Ectodermal cell (in vitro differentiated cells): ENCODE results near the gene SLC7A4.
A peak's percentile ranks its signal among the peaks of the same experiment; 100 is the strongest.

ENCODE experiments used
- H3K27ac ChIP-seq: 2 replicates; pipeline ENCODE4 v1.7.0; 2013; ENCODE audit warnings: mild to moderate bottlenecking, low read depth, low read length; ENCODE audit not compliant: insufficient read depth, poor library complexity, severe bottlenecking
- H3K27me3 ChIP-seq: 2 replicates; pipeline ENCODE4 v1.7.0; 2013; ENCODE audit warnings: mild to moderate bottlenecking, low read length; ENCODE audit not compliant: insufficient read depth, control insufficient read depth, poor library complexity, severe bottlenecking
- H3K36me3 ChIP-seq: one replicate; pipeline ENCODE4 v1.7.0; 2013; ENCODE audit warnings: low read length; ENCODE audit not compliant: control insufficient read depth, insufficient read depth
- H3K4me1 ChIP-seq: one replicate; pipeline ENCODE4 v1.7.0; 2013; ENCODE audit warnings: low read length; ENCODE audit not compliant: control insufficient read depth, insufficient read depth
- H3K4me3 ChIP-seq: 2 replicates; pipeline ENCODE4 v1.7.0; 2013; ENCODE audit warnings: low read depth, low read length, control low read depth; ENCODE audit not compliant: insufficient read depth
- H3K9me3 ChIP-seq: 2 replicates; pipeline ENCODE4 v1.7.0; 2013; ENCODE audit warnings: mild to moderate bottlenecking, low read length, moderate library complexity; ENCODE audit not compliant: control insufficient read depth
- WGBS, 2 experiments: methylation state at CpG; one replicate each; pipeline ENCODE4 v1.1.7; 2013; ENCODE audit warnings: missing lambda C conversion rate in 2 of 2; 5-methylcytosine and 5-hydroxymethylcytosine counted together

The SLC7A4 gene

GRCh38 chr22:20981787-20982562, 50.4 kb downstream of the SLC7A4 start, which contains the start of gene LZTR1:
Gene LZTR1 (plus strand): TSS chr22:20982297. CDS start chr22:20982372, 75 bp downstream.
- H3K27ac ChIP-seq = peak within 1 kb of the TSS; percentile 78
- H3K9me3 ChIP-seq = no peaks in the 10 kb centered on the region
- H3K4me1 ChIP-seq = peaks cover 22% of the 10 kb centered on the region
- peaks cover 21% of the 10 kb centered on the region for H3K36me3 ChIP-seq
- peak within 1 kb of the TSS; percentile 82 for H3K4me3 ChIP-seq
- H3K27me3 ChIP-seq = no peaks in the 10 kb centered on the region
- 0 to 1% methylated on average over 87 of the region's 87 CpGs for WGBS, 2 experiments

GRCh38 chr22:20980938-20981722, 51.2 kb downstream of the SLC7A4 start:
- 82% methylated on average over 10 of the region's 10 CpGs for WGBS, 2 experiments
- Histone ChIP-seq H3K9me3 (no peaks in the 10 kb centered on the region), H3K36me3 (peaks cover 14% of the 10 kb centered on the region), H3K4me3 (peak overlapping the region; percentile 82), H3K4me1 (peaks cover 22% of the 10 kb centered on the region), H3K27ac (no peak overlapping the region), H3K27me3 (no peaks in the 10 kb centered on the region)

- peaks cover 8% of the 10 kb centered on the region for H3K36me3 ChIP-seq
- no peak overlapping the region for H3K4me3 ChIP-seq
- H3K27ac ChIP-seq = no peak overlapping the region
- WGBS, 2 experiments = 91 to 95% methylated on average over 4 of the region's 4 CpGs
- peaks cover 22% of the 10 kb centered on the region for H3K4me1 ChIP-seq
- no peaks in the 10 kb centered on the region for H3K27me3 ChIP-seq
- H3K9me3 ChIP-seq = no peaks in the 10 kb centered on the region
Measured at GRCh38 chr22:20980523-20980922, 51.8 kb downstream of the SLC7A4 start.

- Histone ChIP-seq H3K4me3 (peak overlapping the region; percentile 21), H3K4me1 (peaks cover 22% of the 10 kb centered on the region), H3K36me3 (peaks cover 6% of the 10 kb centered on the region), H3K27ac (no peak overlapping the region), H3K27me3 (no peaks in the 10 kb centered on the region), H3K9me3 (no peaks in the 10 kb centered on the region)
- 72 to 76% methylated on average over 13 of the region's 13 CpGs for WGBS, 2 experiments
Measured at GRCh38 chr22:20979940-20980453, 52.4 kb downstream of the SLC7A4 start.

GRCh38 chr22:20979243-20979809, 53.0 kb downstream of the SLC7A4 start:
- Histone ChIP-seq H3K4me1 (peaks cover 22% of the 10 kb centered on the region), H3K9me3 (no peaks in the 10 kb centered on the region), H3K4me3 (peak overlapping the region; percentile 21), H3K27me3 (no peaks in the 10 kb centered on the region), H3K27ac (no peak overlapping the region), H3K36me3 (peaks cover 6% of the 10 kb centered on the region)
- WGBS, 2 experiments = 22 to 24% methylated on average over 39 of the region's 39 CpGs
